Adrenal gland (tissue), 5 donors: ENCODE measurements around the gene ATXN1.

ENCODE experiments used
- POLR2A ChIP-seq, 2 donors: fragments of 450-650 bp; IDR thresholded peaks; one replicate each; pipeline ENCODE4 v1.6.1; 2017; ENCODE audit warnings: antibody characterized with exemption in 2 of 2, mild to moderate bottlenecking in 2 of 2, moderate library complexity in 1 of 2
- TF ChIP-seq, protein P1 (sequence below), 6 experiments: fragments of 450-650 bp in 4 of 6; fragments of 200-600 bp in 2 of 6; sonication (generic) in 1 of 6; IDR thresholded peaks; 1 replicate in 5 of 6; 2 replicates in 1 of 6; pipeline versions ENCODE4 v1.5.1 to v1.8.0; 2016 to 2021; ENCODE audit warnings: antibody characterized with exemption in 6 of 6, mild to moderate bottlenecking in 2 of 6, moderate library complexity in 1 of 6
- donor health status: DM: no; HTN: no; CAD: no.

DNA sequence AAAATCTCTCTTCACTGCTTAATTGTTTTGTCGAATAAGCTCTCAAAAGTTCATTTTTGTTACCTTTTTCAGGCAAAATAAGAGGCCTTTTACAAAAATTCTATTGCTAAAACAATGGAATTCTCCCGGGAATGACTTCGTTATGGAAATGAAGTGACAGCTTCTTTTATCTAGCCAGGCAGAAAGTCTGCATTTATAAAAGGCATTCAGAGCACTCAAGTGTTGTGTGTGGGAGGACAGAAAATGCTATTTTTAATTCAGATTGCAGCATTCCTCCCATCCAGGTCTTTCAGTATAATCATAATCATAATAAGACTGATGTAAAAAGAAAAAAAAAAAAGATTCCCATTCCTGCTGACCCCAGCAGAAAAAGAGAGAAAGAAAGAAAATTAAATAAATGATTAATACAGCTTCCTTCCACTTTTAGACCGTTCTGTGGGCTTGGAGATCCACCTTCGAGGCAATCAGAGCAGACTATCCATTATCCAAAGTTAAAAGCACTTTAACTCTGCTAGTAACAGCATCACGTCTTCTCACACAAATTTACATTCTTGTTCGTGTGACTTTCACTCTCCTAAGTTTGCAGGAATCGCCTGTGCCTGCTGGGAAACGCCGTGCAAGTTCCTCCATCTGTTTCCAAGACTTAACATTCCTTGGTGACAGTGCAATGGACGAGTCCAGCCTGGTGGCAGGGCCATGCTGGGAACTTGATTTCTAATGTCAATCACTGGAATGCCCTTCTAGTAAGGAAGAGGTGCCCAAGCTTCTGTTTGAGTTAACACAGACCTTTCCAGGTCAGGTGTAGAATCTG is 264.1 kb downstream of the ATXN1 start:
- TF ChIP-seq, protein P1, sequence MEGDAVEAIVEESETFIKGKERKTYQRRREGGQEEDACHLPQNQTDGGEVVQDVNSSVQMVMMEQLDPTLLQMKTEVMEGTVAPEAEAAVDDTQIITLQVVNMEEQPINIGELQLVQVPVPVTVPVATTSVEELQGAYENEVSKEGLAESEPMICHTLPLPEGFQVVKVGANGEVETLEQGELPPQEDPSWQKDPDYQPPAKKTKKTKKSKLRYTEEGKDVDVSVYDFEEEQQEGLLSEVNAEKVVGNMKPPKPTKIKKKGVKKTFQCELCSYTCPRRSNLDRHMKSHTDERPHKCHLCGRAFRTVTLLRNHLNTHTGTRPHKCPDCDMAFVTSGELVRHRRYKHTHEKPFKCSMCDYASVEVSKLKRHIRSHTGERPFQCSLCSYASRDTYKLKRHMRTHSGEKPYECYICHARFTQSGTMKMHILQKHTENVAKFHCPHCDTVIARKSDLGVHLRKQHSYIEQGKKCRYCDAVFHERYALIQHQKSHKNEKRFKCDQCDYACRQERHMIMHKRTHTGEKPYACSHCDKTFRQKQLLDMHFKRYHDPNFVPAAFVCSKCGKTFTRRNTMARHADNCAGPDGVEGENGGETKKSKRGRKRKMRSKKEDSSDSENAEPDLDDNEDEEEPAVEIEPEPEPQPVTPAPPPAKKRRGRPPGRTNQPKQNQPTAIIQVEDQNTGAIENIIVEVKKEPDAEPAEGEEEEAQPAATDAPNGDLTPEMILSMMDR (IDR thresholded peaks at IDR 0.05): no peak
- no peak for TF ChIP-seq POLR2A (IDR thresholded peaks at IDR 0.05)
